Left ventricle myocardium inferior (tissue), 1 donor: ENCODE data around the gene LRRC7. TPM values are rescaled to one million over a fixed set of nuclear protein-coding genes. Genes with fewer than 3 reads are reported as not detected.
A peak's percentile ranks its signal among the peaks of the same experiment; 100 is the strongest.

Source experiments
- DNase-seq: peaks from one replicate; pipeline ENCODE4 v3.0.0-alpha.2; 2020
- H3K27ac ChIP-seq: fragments of 200-600 bp; replicated peaks from 2 replicates; pipeline ENCODE4 v1.8.0; 2021
- H3K27me3 ChIP-seq: fragments of 200-600 bp; 2 replicates; pipeline ENCODE4 v1.8.0; 2021; ENCODE audit warnings: low read depth
- H3K36me3 ChIP-seq: fragments of 200-600 bp; 2 replicates; pipeline ENCODE4 v1.8.0; 2021
- H3K4me1 ChIP-seq: fragments of 200-600 bp; 2 replicates; pipeline ENCODE4 v1.8.0; 2021
- H3K4me3 ChIP-seq: fragments of 200-600 bp; 2 replicates; pipeline ENCODE4 v1.8.0; 2021; ENCODE audit warnings: mild to moderate bottlenecking, moderate library complexity
- H3K9me3 ChIP-seq: fragments of 200-600 bp; replicated peaks from 2 replicates; pipeline ENCODE4 v1.8.0; 2021
- intact Hi-C: fragments of 100-400 bp; cut with micrococcal nuclease; formaldehyde crosslinking; loops from one replicate; pipeline ENCODE4 v1.11.0; 2022
- total RNA-seq: library from RNA; stranded (reverse); fragmentation: NEBNext Ultra II Directional; extraction: Animal tissue kit (Norgen Biotek cat#: 25700); gene quantifications from one replicate; pipeline ENCODE4 v1.2.1, GENCODE V29; 2021
- TF ChIP-seq, protein P1 (sequence below): fragments of 200-600 bp; IDR thresholded peaks from 2 replicates; pipeline ENCODE4 v1.8.0; 2021; ENCODE audit warnings: antibody characterized with exemption, mild to moderate bottlenecking, borderline replicate concordance
- donor health status: DM: no; HTN: yes; CAD: no; lungs with severe emphysema.

Gene LRRC7
- total RNA-seq, 1 donor from 2014 or later: 0.44 TPM

DNA sequence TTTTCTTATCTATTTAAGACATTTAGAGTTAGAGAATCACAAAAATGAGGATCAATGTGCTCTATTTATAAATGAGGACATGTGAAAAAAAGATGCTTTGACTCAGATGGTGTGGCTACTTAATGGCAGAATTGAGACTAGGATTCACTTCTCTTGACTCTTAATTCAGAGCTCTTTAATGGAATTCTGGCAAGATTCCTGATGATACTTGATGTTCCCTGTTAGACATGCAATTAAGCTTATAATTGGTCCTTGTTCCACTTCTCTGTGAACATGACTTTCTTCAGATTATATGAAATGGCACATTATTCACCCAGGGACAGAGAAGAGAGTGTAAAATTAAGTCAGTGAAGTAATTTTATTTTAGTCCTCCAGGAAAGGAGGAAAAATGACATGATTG, 165.3 kb downstream of the LRRC7 start:
- Histone ChIP-seq H3K4me3 (no peak overlapping the region), H3K9me3 (peaks cover 7% of the 10 kb centered on the region), H3K4me1 (no peaks in the 10 kb centered on the region), H3K27me3 (no peaks in the 10 kb centered on the region), H3K36me3 (no peaks in the 10 kb centered on the region), H3K27ac (no peak overlapping the region)
- intact Hi-C loops: no loop called here
- TF ChIP-seq, protein P1, sequence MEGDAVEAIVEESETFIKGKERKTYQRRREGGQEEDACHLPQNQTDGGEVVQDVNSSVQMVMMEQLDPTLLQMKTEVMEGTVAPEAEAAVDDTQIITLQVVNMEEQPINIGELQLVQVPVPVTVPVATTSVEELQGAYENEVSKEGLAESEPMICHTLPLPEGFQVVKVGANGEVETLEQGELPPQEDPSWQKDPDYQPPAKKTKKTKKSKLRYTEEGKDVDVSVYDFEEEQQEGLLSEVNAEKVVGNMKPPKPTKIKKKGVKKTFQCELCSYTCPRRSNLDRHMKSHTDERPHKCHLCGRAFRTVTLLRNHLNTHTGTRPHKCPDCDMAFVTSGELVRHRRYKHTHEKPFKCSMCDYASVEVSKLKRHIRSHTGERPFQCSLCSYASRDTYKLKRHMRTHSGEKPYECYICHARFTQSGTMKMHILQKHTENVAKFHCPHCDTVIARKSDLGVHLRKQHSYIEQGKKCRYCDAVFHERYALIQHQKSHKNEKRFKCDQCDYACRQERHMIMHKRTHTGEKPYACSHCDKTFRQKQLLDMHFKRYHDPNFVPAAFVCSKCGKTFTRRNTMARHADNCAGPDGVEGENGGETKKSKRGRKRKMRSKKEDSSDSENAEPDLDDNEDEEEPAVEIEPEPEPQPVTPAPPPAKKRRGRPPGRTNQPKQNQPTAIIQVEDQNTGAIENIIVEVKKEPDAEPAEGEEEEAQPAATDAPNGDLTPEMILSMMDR: no peak
- DNase-seq: no peak

DNA sequence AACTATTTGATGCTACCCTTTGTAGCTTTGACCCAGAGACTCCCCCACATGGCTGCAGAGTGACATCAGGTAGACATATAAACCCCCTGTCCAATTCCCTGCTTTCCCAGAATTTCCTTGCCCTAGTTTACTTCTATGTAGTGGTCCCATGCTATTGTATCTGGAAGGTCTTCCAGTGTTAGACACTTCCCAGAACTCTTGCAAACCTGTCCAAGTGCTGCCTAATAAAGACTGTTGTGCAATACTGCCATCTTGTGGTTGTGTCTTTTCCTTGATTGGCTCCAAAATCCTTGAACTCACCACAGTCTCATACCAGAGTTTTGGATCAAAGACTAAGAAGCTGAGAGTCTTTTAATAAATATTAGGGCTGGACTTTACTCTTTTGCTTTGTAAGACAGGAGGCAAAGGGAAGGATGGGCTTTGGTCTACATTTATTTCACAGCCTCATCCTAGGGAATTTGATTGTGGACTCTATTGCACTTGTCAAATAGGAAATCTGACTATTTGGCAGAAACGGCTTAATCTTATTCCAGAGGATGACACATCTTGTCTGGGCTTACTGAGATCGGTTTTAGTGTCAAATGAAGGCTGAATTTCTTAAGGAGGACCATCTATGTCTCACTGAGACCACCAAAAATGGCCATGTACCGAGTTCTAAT, 169.9 kb downstream of the LRRC7 start:
- DNase-seq: no peak
- H3K9me3 ChIP-seq: peaks cover 7% of the 10 kb centered on the region
- H3K4me1 ChIP-seq: no peaks in the 10 kb centered on the region

DNA sequence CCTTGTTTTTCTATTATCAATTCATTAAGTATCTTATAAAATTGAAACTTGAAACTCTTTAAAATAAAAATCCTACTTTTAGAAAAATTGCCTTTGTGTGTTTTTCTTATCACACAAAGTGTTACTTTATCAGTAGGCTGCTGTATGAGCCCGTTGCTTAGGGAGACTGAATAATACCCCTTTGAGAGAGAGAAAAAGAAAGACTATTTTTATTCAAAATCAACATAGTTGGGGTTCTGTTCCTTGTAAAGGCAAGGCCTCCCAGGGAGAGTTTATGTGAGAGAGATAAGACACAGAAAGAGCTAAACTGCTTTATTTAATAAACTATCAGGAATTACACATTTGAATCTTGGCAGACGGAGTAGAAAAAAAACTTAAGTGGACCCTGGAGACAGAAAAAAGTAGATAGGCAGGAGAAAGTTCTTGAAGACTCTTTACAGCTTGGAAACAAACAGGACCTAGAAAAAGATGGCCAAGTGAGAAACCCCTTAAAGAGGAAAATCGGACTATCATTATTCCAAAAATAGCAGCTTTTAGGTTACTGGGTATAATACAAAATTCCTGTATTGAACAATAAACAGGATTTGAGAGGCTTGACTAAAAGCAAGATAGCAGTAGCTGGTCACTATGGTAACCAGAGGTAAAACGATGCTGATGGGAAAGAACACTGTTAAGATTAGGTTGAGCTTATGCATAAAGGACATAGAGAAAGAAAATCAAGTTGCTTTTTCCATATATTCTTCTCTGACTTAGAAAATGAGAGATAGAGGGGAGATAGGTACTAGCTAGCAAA, 170.9 kb downstream of the LRRC7 start:
- H3K36me3 ChIP-seq: no peaks in the 10 kb centered on the region
- TF ChIP-seq, protein P1: no peak
- no peaks in the 10 kb centered on the region for H3K27me3 ChIP-seq
- DNase-seq: no peak
- H3K4me3 ChIP-seq: no peak overlapping the region
- intact Hi-C loops: no loop called here
- H3K9me3 ChIP-seq: peaks cover 7% of the 10 kb centered on the region
- H3K4me1 ChIP-seq: no peaks in the 10 kb centered on the region
- no peak overlapping the region for H3K27ac ChIP-seq

More for the DNA sequence above, 169.9 kb downstream of the LRRC7 start:
- intact Hi-C loops: no loop called here
- no peaks in the 10 kb centered on the region for H3K27me3 ChIP-seq
- no peaks in the 10 kb centered on the region for H3K36me3 ChIP-seq
- TF ChIP-seq, protein P1: peak; percentile 74
- H3K4me3 ChIP-seq: no peak overlapping the region
- H3K27ac ChIP-seq: no peak overlapping the region

DNA sequence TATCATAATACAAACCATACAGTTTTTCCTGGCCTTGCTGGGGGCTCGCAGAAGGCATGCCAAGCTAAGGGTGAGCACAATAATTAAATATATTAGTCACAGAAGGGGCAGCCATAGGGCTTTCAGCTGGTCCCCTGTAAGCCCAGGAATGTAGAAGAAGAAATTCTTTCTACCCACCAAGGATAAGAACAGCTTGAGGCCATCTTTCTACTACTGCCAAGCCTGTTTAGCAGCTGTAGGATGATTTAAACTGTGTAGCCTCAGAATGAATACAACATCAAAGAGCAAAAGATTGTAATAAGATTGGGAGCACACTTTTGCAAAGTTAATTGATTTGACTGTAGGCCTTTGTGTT, 171.5 kb downstream of the LRRC7 start:
- no peak for DNase-seq
- Histone ChIP-seq H3K27me3 (no peaks in the 10 kb centered on the region), H3K4me1 (no peaks in the 10 kb centered on the region), H3K9me3 (peaks cover 7% of the 10 kb centered on the region), H3K4me3 (no peak overlapping the region), H3K27ac (no peak overlapping the region), H3K36me3 (no peaks in the 10 kb centered on the region)
- intact Hi-C loops: no loop called here
- TF ChIP-seq, protein P1: no peak

DNA sequence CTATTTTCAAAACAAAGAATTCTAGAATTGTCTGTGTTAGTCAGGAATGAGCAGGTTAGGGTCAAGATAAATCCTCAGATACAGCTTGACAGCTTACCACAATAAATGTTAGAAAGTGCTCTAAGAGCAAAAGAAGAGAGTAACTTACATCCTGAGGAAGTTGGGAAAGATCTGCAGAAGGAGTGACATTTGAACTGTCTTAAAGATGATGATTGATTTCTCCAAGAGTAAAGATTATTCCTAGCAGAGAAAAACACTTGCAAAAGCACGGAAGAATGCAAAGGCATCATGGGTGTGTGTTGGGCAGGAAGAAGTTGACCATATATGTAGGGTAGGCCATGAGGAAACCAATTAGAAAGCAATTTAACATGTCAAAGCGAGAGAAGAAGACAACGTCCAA, 175.4 kb downstream of the LRRC7 start:
- intact Hi-C loops: no loop called here
- no peak overlapping the region for H3K4me3 ChIP-seq
- H3K27ac ChIP-seq: no peak overlapping the region
- no peaks in the 10 kb centered on the region for H3K4me1 ChIP-seq
- no peak for DNase-seq
- H3K9me3 ChIP-seq: no peaks in the 10 kb centered on the region
- H3K27me3 ChIP-seq: no peaks in the 10 kb centered on the region
- TF ChIP-seq, protein P1: no peak
- no peaks in the 10 kb centered on the region for H3K36me3 ChIP-seq
